Measurements from ENCODE around the gene FAM221A. TPM values are rescaled to one million over a fixed set of nuclear protein-coding genes. Genes with fewer than 3 reads are reported as not detected.
"Not testable (repeated sequence)": the region's sequence is repeated elsewhere in the genome, so short reads cannot be mapped to it uniquely, and the experiment has no call there.

FAM221A gene
- total RNA-seq (2014; rRNA removed; shearing (Covaris generic); ENCODE audit: low replicate concordance), result 4.1 TPM in 1 of 2 replicates, not detected in the other

- peak; percentile 54 for DNase-seq (ENCODE audit: low read depth)
- in situ Hi-C loops (cut with HindIII; ENCODE audit: low pct_unique_long_range_greater_than_20kb, low sequenced_read_pairs), result no loop called here
Measured at GRCh38 chr7:23679898-23680413, at the start of gene FAM221A. Gene FAM221A (plus strand): TSS chr7:23680199. CDS start chr7:23680219, 20 bp downstream.

DNA sequence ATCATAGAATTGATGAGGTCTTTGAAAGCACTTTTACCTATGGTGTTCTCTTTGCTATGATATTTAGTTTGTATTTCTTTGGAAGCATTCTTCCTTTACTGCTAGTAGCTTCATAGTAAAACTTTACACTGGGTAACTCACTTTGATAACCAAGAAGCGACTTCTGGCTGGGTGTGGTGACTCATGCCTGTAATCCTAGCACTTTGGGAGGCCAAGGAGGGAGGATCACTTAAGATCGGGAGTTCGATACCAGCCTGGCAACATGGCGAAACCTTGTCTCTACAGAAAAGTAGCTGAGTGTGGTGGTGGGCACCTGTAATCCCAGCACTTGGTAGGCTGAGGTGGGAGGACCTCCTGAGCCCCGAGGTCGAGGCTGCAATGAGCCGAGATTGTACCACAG, 46.6 kb upstream of the FAM221A start:
- no peak for DNase-seq (ENCODE audit: low read depth)
- in situ Hi-C loops (cut with HindIII; ENCODE audit: low pct_unique_long_range_greater_than_20kb, low sequenced_read_pairs), result no loop called here

- DNase-seq (ENCODE audit: low read depth), result no peak
- in situ Hi-C loops (cut with HindIII; ENCODE audit: low pct_unique_long_range_greater_than_20kb, low sequenced_read_pairs), result no loop called here
Measured at GRCh38 chr7:23645822-23646221, 34.2 kb upstream of the FAM221A start.

- in situ Hi-C loops (cut with HindIII; ENCODE audit: low pct_unique_long_range_greater_than_20kb, low sequenced_read_pairs), result no loop called here
Measured at GRCh38 chr7:23653942-23654341, 26.1 kb upstream of the FAM221A start.

GRCh38 chr7:23654508-23654907, 25.5 kb upstream of the FAM221A start:
- DNase-seq (ENCODE audit: low read depth), result peak; percentile 8
- in situ Hi-C loops (cut with HindIII; ENCODE audit: low pct_unique_long_range_greater_than_20kb, low sequenced_read_pairs), result no loop called here

More at GRCh38 chr7:23653942-23654341, 26.1 kb upstream of the FAM221A start:
- DNase-seq (ENCODE audit: low read depth), result peak; percentile 6

GRCh38 chr7:23655433-23655832, 24.6 kb upstream of the FAM221A start:
- in situ Hi-C loops (cut with HindIII; ENCODE audit: low pct_unique_long_range_greater_than_20kb, low sequenced_read_pairs), result no loop called here
- no peak for DNase-seq (ENCODE audit: low read depth)

DNA sequence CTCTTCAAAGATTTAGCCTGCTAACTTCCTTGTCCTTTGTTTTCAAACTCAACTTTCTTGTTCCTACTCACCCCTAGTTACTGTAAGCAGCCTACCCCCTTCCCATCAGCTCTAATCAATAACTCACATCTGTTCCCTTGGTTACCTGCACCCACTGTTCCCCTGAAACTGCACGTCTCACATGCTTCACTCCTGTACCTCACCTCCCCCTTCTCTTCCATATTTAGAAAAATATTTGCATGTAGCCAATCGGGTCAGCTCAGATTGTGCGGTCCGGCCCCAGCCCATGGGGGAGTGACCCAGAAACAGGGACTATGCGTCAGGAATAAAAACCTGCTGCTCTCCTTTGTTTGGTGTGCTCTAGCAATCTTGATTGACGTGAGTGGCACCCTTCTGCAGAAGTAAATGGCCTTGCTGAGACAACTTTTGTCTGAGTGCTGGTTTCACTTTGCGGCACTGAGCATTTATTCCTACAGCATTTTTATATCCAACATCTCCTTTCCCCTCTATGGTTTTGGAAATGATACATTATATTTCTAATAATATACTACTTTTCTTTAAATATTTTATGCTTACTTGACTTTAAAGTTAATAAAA, 21.1 kb upstream of the FAM221A start:
- in situ Hi-C loops (cut with HindIII; ENCODE audit: low pct_unique_long_range_greater_than_20kb, low sequenced_read_pairs), result no loop called here
- DNase-seq (ENCODE audit: low read depth), result no peak

DNA sequence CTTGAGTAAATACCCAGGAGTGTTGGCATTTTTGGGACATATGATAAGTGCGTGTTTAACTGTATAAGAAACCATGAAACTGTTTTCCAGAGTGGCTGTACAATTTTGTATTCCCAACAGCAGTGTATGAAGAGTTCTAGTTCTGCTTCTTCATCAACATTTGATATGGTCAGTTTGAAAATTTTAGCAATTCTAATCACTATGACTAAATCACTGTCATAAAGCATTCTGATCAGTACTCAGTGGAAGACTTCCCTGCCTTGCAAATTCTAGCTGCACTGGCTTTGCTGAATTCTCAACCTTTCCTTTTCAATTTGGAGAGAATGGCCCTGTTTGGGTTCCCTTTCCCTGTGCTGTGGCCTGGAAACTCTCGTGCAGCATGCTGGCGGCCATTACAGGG, 18.6 kb upstream of the FAM221A start:
- in situ Hi-C loops (cut with HindIII; ENCODE audit: low pct_unique_long_range_greater_than_20kb, low sequenced_read_pairs), result no loop called here
- no peak for DNase-seq (ENCODE audit: low read depth)

DNA sequence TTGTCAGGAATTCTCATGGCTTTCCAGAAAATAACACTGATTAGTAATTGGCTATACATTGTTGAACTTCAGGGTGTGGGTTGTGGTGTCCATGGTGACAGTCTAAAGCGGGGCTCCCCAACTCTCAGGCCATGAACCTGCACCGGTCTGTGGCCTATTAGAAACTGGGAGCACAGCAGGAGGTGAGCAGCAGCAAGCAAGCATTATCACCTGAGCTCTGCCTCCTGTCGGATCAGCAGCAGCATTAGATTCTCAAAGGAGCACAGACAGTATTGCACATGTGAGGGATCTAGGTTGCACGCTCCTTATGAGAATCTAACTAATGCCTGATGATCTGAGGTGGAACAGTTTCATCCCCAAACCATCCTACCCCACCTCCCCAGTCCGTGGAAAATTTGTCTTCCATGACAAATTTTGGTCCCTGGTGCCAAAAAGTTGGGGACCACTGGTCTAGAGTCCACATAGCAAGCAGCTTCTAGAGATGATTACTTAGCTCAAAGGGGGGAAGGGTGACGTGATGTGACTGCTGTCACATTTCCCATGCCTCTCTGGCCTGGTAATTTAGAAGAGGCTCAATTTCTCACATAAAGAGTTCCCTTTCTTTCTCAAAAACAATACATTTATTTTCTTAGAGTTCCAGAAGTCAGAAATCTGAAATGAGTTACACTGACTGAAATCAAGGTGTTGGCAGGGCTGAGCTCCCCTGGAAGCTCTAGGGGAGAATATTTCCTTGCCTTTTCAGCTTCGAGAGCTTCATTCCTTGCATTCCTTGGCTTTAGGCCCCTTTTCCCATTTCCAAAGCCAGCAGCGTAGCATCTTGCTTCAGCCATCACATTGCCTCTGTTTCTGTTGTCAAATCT, 17.6 kb upstream of the FAM221A start:
- DNase-seq (ENCODE audit: low read depth), result no peak
- in situ Hi-C loops (cut with HindIII; ENCODE audit: low pct_unique_long_range_greater_than_20kb, low sequenced_read_pairs), result no loop called here

DNA sequence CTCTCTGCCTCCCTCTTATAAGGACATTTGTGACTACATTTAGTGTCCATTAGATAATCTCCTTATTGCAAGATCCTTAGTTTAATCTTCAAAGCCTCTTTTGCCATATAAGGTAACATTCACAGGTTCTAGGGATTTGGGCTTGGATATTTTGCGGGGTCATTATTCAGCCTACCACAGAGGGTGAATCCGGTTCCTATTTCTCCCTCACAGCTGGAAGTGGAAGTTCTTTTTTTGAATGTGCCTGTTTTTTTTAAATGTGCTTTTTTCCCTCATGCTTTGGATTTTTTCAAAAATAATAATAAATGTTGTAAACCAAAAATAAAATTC, 17.1 kb upstream of the FAM221A start:
- no peak for DNase-seq (ENCODE audit: low read depth)
- in situ Hi-C loops (cut with HindIII; ENCODE audit: low pct_unique_long_range_greater_than_20kb, low sequenced_read_pairs), result no loop called here

- DNase-seq (ENCODE audit: low read depth), result no peak
- in situ Hi-C loops (cut with HindIII; ENCODE audit: low pct_unique_long_range_greater_than_20kb, low sequenced_read_pairs), result no loop called here
Measured at GRCh38 chr7:23664122-23664521, 15.9 kb upstream of the FAM221A start.

DNA sequence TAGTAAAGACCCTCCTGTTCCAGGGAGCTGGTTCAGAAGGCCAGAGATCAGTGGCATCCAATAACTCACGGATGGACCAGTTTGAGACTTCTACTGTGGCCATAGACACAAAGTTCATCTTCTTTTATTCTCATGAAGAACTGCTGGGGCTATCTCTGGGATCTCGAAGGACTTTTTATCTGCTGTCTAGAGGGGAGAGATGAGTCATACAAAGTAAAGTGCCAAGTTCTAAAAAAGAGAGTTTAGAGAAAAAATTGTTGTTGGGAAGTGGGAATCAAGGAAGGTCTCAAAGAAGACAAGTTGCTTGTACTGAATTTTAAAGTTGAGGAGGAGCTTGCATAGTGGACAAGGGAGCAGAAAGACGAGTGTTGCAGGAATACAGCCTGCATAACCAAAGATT, 8.0 kb upstream of the FAM221A start:
- in situ Hi-C loops (cut with HindIII; ENCODE audit: low pct_unique_long_range_greater_than_20kb, low sequenced_read_pairs), result no loop called here
- no peak for DNase-seq (ENCODE audit: low read depth)

DNA sequence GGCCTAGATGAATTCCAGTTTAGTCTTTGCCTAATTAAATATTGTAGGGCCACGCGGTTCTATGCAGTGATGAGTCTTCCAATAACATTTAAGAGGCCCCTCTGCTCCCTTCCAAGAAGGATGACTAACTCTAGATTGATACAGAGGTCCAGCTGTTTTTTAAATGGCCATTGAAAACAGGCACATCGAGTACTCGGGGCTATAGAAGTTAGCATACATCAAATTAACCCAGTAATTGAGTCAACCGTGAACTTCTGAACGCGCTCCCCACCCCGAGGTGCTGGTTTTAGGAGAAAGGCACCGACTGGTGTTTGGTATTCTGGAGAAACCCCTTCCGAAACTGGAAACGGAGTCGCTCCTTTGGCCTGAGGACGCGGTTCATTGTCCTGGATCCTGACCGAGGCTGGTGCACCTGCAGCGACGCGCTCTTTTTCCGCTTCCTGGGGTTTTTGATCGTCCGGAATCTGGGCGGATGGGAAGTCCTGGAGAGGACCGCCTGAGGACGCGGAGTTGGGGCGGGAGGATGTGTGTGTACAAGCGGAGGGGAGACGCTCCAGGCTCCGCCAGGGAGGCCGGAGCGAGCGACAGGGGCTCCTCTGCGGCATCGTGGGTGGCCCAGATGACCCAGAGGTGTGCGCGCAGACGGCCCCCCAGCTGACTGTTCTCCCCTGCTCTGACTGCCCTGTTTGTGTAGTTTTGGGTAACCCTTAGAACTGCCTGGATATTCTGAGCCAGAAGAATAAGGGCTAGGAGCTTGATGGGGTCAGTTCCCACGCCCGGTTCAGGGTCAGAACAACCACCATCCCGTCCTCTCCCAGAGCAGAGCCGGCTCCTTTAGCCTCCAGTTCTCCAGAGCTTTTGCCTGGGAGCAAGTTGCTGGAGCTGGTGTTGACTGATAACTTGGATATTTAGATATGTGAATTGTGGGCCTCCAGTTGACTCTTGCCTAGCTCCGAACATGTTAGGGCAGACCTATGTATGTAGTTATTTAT, 711 bp downstream of the FAM221A start:
- in situ Hi-C loops (cut with HindIII; ENCODE audit: low pct_unique_long_range_greater_than_20kb, low sequenced_read_pairs), result no loop called here
- no peak for DNase-seq (ENCODE audit: low read depth)

GRCh38 chr7:23684041-23684440, 4.0 kb downstream of the FAM221A start:
- in situ Hi-C loops (cut with HindIII; ENCODE audit: low pct_unique_long_range_greater_than_20kb, low sequenced_read_pairs), result not testable (repeated sequence)

DNA sequence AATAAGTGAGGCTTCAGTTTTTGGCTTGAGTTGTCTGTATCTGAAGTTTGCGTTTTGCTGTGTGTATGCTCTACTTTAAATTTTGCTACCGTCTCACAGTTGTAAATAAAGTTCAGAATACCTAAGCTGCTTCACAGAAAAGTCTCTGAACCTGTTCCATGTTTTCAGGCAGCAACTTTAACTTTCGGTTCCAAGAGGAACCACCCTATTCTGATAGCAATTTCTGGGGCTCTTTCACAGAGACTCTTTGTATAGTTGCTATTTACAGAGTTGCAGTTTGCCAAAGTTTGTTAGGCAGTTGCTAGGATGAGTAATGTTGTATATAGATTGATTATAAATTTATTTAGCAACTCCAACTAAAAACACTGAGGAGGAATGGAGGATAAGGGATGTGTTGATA, 5.7 kb downstream of the FAM221A start:
- DNase-seq (ENCODE audit: low read depth), result no peak
- in situ Hi-C loops (cut with HindIII; ENCODE audit: low pct_unique_long_range_greater_than_20kb, low sequenced_read_pairs), result no loop called here

More at GRCh38 chr7:23684041-23684440, 4.0 kb downstream of the FAM221A start:
- DNase-seq (ENCODE audit: low read depth), result not testable (repeated sequence)

- DNase-seq (ENCODE audit: low read depth), result no peak
- in situ Hi-C loops (cut with HindIII; ENCODE audit: low pct_unique_long_range_greater_than_20kb, low sequenced_read_pairs), result no loop called here
Measured at GRCh38 chr7:23687011-23687410, 7.0 kb downstream of the FAM221A start.

GRCh38 chr7:23689165-23689564, 9.2 kb downstream of the FAM221A start:
- in situ Hi-C loops (cut with HindIII; ENCODE audit: low pct_unique_long_range_greater_than_20kb, low sequenced_read_pairs), result no loop called here
- no peak for DNase-seq (ENCODE audit: low read depth)

GRCh38 chr7:23691320-23691719, 11.3 kb downstream of the FAM221A start:
- in situ Hi-C loops (cut with HindIII; ENCODE audit: low pct_unique_long_range_greater_than_20kb, low sequenced_read_pairs), result no loop called here
- no peak for DNase-seq (ENCODE audit: low read depth)
